ENCODE data around the gene SH2D4B.

DNA sequence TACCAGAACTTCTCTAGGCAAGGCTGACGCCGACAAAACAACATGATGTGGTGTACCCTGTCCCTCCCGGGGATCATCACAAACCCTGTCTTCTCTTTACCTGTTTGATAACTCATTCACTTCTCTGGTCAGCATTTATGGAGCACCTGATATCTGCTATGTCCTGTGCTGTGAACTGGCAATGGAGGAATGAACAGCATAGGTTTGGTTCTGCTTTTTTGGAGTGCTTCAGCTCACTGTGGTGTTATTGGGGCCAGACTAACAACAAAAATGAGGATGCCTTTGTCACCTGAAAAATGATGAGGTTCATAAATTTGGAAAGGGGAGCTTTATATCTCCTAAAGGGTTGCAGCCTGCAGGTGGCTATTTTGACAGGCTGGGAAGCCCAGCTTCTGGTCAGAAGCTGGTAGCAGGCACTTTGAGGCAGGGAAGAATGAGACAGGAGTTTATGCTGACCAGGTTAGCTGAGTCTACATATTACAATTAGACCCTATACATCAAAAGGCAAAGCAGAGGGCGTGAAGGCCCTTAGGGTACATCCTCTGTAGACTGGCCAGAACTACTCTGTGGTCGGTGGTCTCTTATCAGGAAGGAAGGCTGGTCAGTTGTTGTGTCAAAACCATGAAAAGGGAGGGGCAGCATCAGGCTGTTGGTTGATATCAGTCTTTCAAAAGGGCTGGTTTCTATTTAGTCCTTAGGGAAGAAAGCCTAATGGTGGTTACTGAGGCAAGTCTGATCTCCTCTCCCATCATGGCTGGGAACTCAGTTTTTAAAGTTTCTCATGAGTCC is 42.3 kb downstream of the SH2D4B start:
- TF ChIP-seq, protein P1, sequence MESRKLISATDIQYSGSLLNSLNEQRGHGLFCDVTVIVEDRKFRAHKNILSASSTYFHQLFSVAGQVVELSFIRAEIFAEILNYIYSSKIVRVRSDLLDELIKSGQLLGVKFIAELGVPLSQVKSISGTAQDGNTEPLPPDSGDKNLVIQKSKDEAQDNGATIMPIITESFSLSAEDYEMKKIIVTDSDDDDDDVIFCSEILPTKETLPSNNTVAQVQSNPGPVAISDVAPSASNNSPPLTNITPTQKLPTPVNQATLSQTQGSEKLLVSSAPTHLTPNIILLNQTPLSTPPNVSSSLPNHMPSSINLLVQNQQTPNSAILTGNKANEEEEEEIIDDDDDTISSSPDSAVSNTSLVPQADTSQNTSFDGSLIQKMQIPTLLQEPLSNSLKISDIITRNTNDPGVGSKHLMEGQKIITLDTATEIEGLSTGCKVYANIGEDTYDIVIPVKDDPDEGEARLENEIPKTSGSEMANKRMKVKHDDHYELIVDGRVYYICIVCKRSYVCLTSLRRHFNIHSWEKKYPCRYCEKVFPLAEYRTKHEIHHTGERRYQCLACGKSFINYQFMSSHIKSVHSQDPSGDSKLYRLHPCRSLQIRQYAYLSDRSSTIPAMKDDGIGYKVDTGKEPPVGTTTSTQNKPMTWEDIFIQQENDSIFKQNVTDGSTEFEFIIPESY (IDR thresholded peaks at IDR 0.05; ENCODE audit: extremely low read depth, insufficient replicate concordance, low read length): no peak
- TF ChIP-seq SRF (IDR thresholded peaks at IDR 0.05; ENCODE audit: low read depth): no peak
- TF ChIP-seq CTCF (IDR thresholded peaks at IDR 0.05 in 2 of 3, conservative IDR thresholded peaks at IDR 0.05 in 1 of 3; ENCODE audit: borderline replicate concordance in 1 of 3, insufficient read depth in 1 of 3, low read depth in 2 of 3, low read length in 2 of 3): no peak
- no peak for TF ChIP-seq ATF3 (IDR thresholded peaks at IDR 0.05)
- TF ChIP-seq MAX (IDR thresholded peaks at IDR 0.05): no peak
- no peak for TF ChIP-seq POLR2AphosphoS5 (IDR thresholded peaks at IDR 0.05; ENCODE audit: low read depth, low read length)
- TF ChIP-seq RAD21 (IDR thresholded peaks at IDR 0.05; ENCODE audit: low read depth): no peak
- TF ChIP-seq EZH2phosphoT487 (IDR thresholded peaks at IDR 0.05; ENCODE audit: borderline replicate concordance): no peak
- TF ChIP-seq POLR2A (IDR thresholded peaks at IDR 0.05; ENCODE audit: borderline replicate concordance, extremely low read depth, insufficient read depth, insufficient read length): no peak
- TF ChIP-seq YY1 (IDR thresholded peaks at IDR 0.05; ENCODE audit: extremely low read depth, insufficient replicate concordance, low read depth, low read length): no peak
- no peak for TF ChIP-seq ZNF274 (IDR thresholded peaks at IDR 0.05; ENCODE audit: low read depth, low read length)
- no peak for TF ChIP-seq EGR1 (IDR thresholded peaks at IDR 0.05; ENCODE audit: low read depth)
- no peak for TF ChIP-seq SP1 (IDR thresholded peaks at IDR 0.05; ENCODE audit: low read depth)
